HCT116 (cell line): ENCODE results near the gene CDK4. TPM values are rescaled to one million over a fixed set of nuclear protein-coding genes. Genes with fewer than 3 reads are reported as not detected.

Source experiments
- ATAC-seq: fragments of 200-7000 bp; cut with Tn5 transposase; 2 replicates; pipeline ENCODE4 v1.9.1; 2020; ENCODE audit warnings: mild to moderate bottlenecking, moderate library complexity
- BruUV-seq: library from RNA; stranded (reverse); fragments of 400-500 nt; replicated peaks from 2 replicates; lab custom pipeline; 2021; lab: Mats Ljungman, UMichigan
- CTCF ChIA-PET: fragments of 300-600 bp; sonication (Branson Sonifier 250); formaldehyde crosslinking; loops from one replicate; lab custom pipeline; 2021; ENCODE audit warnings: antibody characterized with exemption; lab: Charles Lee
- POLR2A ChIA-PET: fragments of 300-600, 350-600 bp; sonication (Branson Sonifier 250); formaldehyde crosslinking; loops from one replicate; lab custom pipeline; 2021; ENCODE audit warnings: antibody characterized with exemption; lab: Charles Lee
- RAD21 ChIA-PET, 2 experiments: fragments of 300-600 bp; sonication (Branson Sonifier 250); formaldehyde crosslinking; loops; one replicate each; lab custom pipeline; 2023; ENCODE audit warnings: low total read pairs in 2 of 2; ENCODE audit not compliant: uncharacterized antibody in 2 of 2, unreplicated experiment in 2 of 2, low non-redundant PET in 1 of 2; lab: Charles Lee
- DNase-seq: peaks from one replicate; pipeline ENCODE4 v3.0.0-alpha.2; 2010; ENCODE audit warnings: low read depth, low spot score
- H2AFZ ChIP-seq: fragments of 200-600 bp; shearing (Covaris generic), sonication (generic); 2 replicates; pipeline ENCODE4 v1.6.1; 2017; ENCODE audit warnings: low read depth, mixed run types, mixed read lengths, antibody characterized with exemption, low read length; ENCODE audit not compliant: poor library complexity, severe bottlenecking
- H3K27ac ChIP-seq: 2 replicates; pipeline ENCODE4 v1.5.1; 2012; ENCODE audit warnings: low read depth, low read length
- H3K27me3 ChIP-seq: fragments of 200-600 bp; sonication (generic); 2 replicates; pipeline ENCODE4 v1.6.1; 2016; ENCODE audit warnings: mixed run types, low read length, mixed read lengths; ENCODE audit not compliant: insufficient read depth
- H3K36me3 ChIP-seq, 2 experiments: fragments of 200-500 bp in 1 of 2; fragments of 200-600 bp in 1 of 2; sonication (Bioruptor generic) in 1 of 2; sonication (generic) in 1 of 2; 2 replicates each; pipeline versions ENCODE4 v1.5.1 to v1.6.1; 2014 to 2016; ENCODE audit warnings: low read length in 2 of 2, inconsistent platforms in 1 of 2, mixed read lengths in 1 of 2, mixed run types in 1 of 2; ENCODE audit not compliant: insufficient read depth in 2 of 2, control insufficient read depth in 1 of 2
- H3K4me1 ChIP-seq, 2 experiments: fragments of 200-600 bp in 1 of 2; sonication (generic) in 1 of 2; 2 replicates each; pipeline versions ENCODE4 v1.5.1 to v1.6.1; 2012 to 2017; ENCODE audit warnings: low read length in 2 of 2, inconsistent platforms in 1 of 2, mild to moderate bottlenecking in 1 of 2, mixed read lengths in 1 of 2, mixed run types in 1 of 2, moderate library complexity in 1 of 2; ENCODE audit not compliant: insufficient read depth in 2 of 2, control insufficient read depth in 1 of 2
- H3K4me2 ChIP-seq: fragments of 200-600 bp; sonication (generic); 2 replicates; pipeline ENCODE4 v1.6.1; 2017; ENCODE audit warnings: mixed run types, low read length, mixed read lengths
- H3K4me3 ChIP-seq, 2 experiments: fragments of 200-600 bp in 1 of 2; sonication (generic) in 1 of 2; replicated peaks in 1 of 2; 2 replicates each; pipeline ENCODE4 v1.5.1; 2011 to 2016; ENCODE audit warnings: low read length in 2 of 2, control low read depth in 1 of 2, low read depth in 1 of 2, mild to moderate bottlenecking in 1 of 2, mixed read lengths in 1 of 2, mixed run types in 1 of 2
- H3K79me2 ChIP-seq: fragments of 200-600 bp; sonication (generic); 2 replicates; pipeline ENCODE4 v1.6.1; 2017; ENCODE audit warnings: mild to moderate bottlenecking, mixed run types, low read length, moderate library complexity, mixed read lengths; ENCODE audit not compliant: insufficient read depth
- H3K9ac ChIP-seq: fragments of 200-600 bp; sonication (generic); 2 replicates; pipeline ENCODE4 v1.6.1; 2016; ENCODE audit warnings: low read length, mixed read lengths
- H3K9me2 ChIP-seq: fragments of 200-600 bp; sonication (generic), shearing (Covaris generic); 2 replicates; pipeline ENCODE4 v1.6.1; 2017; ENCODE audit warnings: mixed run types, mild to moderate bottlenecking, moderate library complexity; ENCODE audit not compliant: insufficient read depth
- H3K9me3 ChIP-seq, 2 experiments: fragments of 200-500 bp in 1 of 2; fragments of 200-600 bp in 1 of 2; sonication (Bioruptor generic) in 1 of 2; sonication (generic) in 1 of 2; 2 replicates each; pipeline ENCODE4 v1.6.1; 2014 to 2017; ENCODE audit warnings: low read length in 2 of 2, mixed read lengths in 2 of 2, inconsistent platforms in 1 of 2, low read depth in 1 of 2, mild to moderate bottlenecking in 1 of 2, mixed run types in 1 of 2, moderate library complexity in 1 of 2; ENCODE audit not compliant: control insufficient read depth in 1 of 2, insufficient read depth in 1 of 2
- H4K20me1 ChIP-seq: fragments of 200-600 bp; sonication (generic), shearing (Covaris generic); 2 replicates; pipeline ENCODE4 v1.6.1; 2017; ENCODE audit warnings: mixed run types, mild to moderate bottlenecking, moderate library complexity; ENCODE audit not compliant: insufficient read depth
- CEBPB ChIP-seq: IDR thresholded peaks from 2 replicates; pipeline ENCODE4 v1.6.1; 2012; ENCODE audit warnings: low read depth
- EGR1 ChIP-seq: IDR thresholded peaks from 2 replicates; pipeline ENCODE4 v1.6.1; 2012; ENCODE audit warnings: low read depth
- ELF1 ChIP-seq: IDR thresholded peaks from 2 replicates; pipeline ENCODE4 v1.6.1; 2012; ENCODE audit warnings: low read depth, borderline replicate concordance
- EZH2 ChIP-seq: fragments of 200-600 bp; sonication (generic); IDR thresholded peaks from 2 replicates; pipeline ENCODE4 v1.6.1; 2017; ENCODE audit warnings: antibody characterized with exemption, mixed run types
- JUND ChIP-seq: IDR thresholded peaks from 2 replicates; pipeline ENCODE4 v1.6.1; 2012
- MAX ChIP-seq: IDR thresholded peaks from 2 replicates; pipeline ENCODE4 v1.6.1; 2012
- POLR2AphosphoS5 ChIP-seq: IDR thresholded peaks from 2 replicates; pipeline ENCODE4 v1.6.1; 2011; ENCODE audit warnings: mild to moderate bottlenecking, low read depth, low read length, moderate library complexity
- SIN3A ChIP-seq: IDR thresholded peaks from 2 replicates; pipeline ENCODE4 v1.6.1; 2012; ENCODE audit warnings: low read depth
- SP1 ChIP-seq: IDR thresholded peaks from 2 replicates; pipeline ENCODE4 v1.6.1; 2012; ENCODE audit warnings: low read depth
- SRF ChIP-seq: IDR thresholded peaks from 2 replicates; pipeline ENCODE4 v1.6.1; 2012; ENCODE audit warnings: low read depth
- TCF7L2 ChIP-seq: IDR thresholded peaks from 2 replicates; pipeline ENCODE4 v1.7.0; 2011; ENCODE audit warnings: borderline replicate concordance, inconsistent platforms; ENCODE audit not compliant: insufficient read depth, insufficient read length; ENCODE audit errors: extremely low read depth
- YY1 ChIP-seq: IDR thresholded peaks from 2 replicates; pipeline ENCODE4 v1.6.1; 2011; ENCODE audit warnings: low read length, low read depth, moderate library complexity, mild to moderate bottlenecking; ENCODE audit not compliant: insufficient replicate concordance; ENCODE audit errors: extremely low read depth
- ZBTB33 ChIP-seq: IDR thresholded peaks from 2 replicates; pipeline ENCODE4 v1.6.1; 2011; ENCODE audit warnings: mild to moderate bottlenecking, low read length, moderate library complexity; ENCODE audit not compliant: insufficient replicate concordance; ENCODE audit errors: extremely low read depth
- ZFX ChIP-seq: fragments of 450-650 bp; IDR thresholded peaks from 2 replicates; pipeline ENCODE4 v1.6.1; 2017
- ZNF274 ChIP-seq: fragments of 200-500 bp; sonication (Bioruptor generic); IDR thresholded peaks from 2 replicates; pipeline ENCODE4 v1.6.1; 2014; ENCODE audit warnings: mild to moderate bottlenecking, low read depth, low read length, inconsistent platforms
- intact Hi-C: fragments of 100-400 bp; cut with micrococcal nuclease; formaldehyde crosslinking; loops from 2 replicates; pipeline ENCODE4 v1.10.0; 2022
- total RNA-seq: library from RNA; stranded (reverse); gene quantifications from one replicate; pipeline ENCODE4 v1.2.1, GENCODE V29; 2021; ENCODE audit not compliant: unreplicated experiment
- TF ChIP-seq, protein P1 (sequence below): IDR thresholded peaks from 2 replicates; pipeline ENCODE4 v1.6.1; 2012; ENCODE audit warnings: low read depth

The CDK4 gene
- total RNA-seq, 1 experiment from 2014 or later, result 206 TPM

- ChIA-PET CTCF (no interaction called here), POLR2A (no interaction called here)
- intact Hi-C loops, result no loop called here
These were observed 44.9 kb downstream of the CDK4 start for GRCh38 chr12:57707250-57707649.

DNA sequence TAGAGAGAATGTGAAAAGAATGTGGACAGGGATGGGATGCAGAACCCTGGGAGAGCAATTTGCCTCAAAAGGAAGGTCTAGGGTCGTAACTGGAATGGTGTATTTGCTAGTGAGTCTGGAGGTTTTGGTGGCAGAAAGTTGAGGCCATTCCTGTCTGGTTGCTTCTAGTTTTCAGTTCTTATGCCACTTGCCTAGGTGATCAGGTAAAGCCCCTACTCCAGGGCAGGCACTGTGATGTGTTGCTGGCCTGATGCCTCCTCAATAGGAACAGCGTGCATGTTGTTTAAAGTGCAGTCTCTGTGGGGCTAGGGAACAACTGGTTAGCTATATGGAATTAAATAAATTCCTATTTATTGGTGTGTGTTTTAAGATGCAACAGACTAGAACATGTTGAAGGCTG lies 51.8 kb downstream of the CDK4 start:
- H3K79me2 ChIP-seq, result no peaks in the 10 kb centered on the region
- no peak overlapping the region for H3K9ac ChIP-seq
- TF ChIP-seq CEBPB, result no peak
- TF ChIP-seq SIN3A, result no peak
- no peak for TF ChIP-seq SRF
- TF ChIP-seq SP1, result no peak
- TF ChIP-seq ZNF274, result no peak
- TF ChIP-seq ZBTB33, result no peak
- TF ChIP-seq YY1, result no peak
- TF ChIP-seq, protein P1, sequence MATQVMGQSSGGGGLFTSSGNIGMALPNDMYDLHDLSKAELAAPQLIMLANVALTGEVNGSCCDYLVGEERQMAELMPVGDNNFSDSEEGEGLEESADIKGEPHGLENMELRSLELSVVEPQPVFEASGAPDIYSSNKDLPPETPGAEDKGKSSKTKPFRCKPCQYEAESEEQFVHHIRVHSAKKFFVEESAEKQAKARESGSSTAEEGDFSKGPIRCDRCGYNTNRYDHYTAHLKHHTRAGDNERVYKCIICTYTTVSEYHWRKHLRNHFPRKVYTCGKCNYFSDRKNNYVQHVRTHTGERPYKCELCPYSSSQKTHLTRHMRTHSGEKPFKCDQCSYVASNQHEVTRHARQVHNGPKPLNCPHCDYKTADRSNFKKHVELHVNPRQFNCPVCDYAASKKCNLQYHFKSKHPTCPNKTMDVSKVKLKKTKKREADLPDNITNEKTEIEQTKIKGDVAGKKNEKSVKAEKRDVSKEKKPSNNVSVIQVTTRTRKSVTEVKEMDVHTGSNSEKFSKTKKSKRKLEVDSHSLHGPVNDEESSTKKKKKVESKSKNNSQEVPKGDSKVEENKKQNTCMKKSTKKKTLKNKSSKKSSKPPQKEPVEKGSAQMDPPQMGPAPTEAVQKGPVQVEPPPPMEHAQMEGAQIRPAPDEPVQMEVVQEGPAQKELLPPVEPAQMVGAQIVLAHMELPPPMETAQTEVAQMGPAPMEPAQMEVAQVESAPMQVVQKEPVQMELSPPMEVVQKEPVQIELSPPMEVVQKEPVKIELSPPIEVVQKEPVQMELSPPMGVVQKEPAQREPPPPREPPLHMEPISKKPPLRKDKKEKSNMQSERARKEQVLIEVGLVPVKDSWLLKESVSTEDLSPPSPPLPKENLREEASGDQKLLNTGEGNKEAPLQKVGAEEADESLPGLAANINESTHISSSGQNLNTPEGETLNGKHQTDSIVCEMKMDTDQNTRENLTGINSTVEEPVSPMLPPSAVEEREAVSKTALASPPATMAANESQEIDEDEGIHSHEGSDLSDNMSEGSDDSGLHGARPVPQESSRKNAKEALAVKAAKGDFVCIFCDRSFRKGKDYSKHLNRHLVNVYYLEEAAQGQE, result no peak
- no peak for TF ChIP-seq JUND
- no peak for TF ChIP-seq ELF1
- no peak for TF ChIP-seq TCF7L2
- TF ChIP-seq POLR2AphosphoS5, result no peak
- TF ChIP-seq EGR1, result no peak
- no peak for TF ChIP-seq MAX
- TF ChIP-seq ZFX, result no peak
- H3K9me3 ChIP-seq, result no peaks in the 10 kb centered on the region; a peak in 1 of 4 replicates
- H4K20me1 ChIP-seq, result no peaks in the 10 kb centered on the region
- BruUV-seq, result no TSS peak
- intact Hi-C loops, result no loop called here
- no peaks in the 10 kb centered on the region for H3K4me1 ChIP-seq
- CTCF ChIA-PET, result no interaction called here
- H2AFZ ChIP-seq, result no peak overlapping the region
- POLR2A ChIA-PET, result no interaction called here
- no peaks in the 10 kb centered on the region for H3K9me2 ChIP-seq
- H3K4me2 ChIP-seq, result no peak overlapping the region
- H3K27me3 ChIP-seq, result no peaks in the 10 kb centered on the region
- peaks cover 4 to 10% of the 10 kb centered on the region in 2 experiments; a peak in 2 of 4 replicates for H3K36me3 ChIP-seq
- RAD21 ChIA-PET, result no interaction called here
- DNase-seq (no peak), ATAC-seq (no peak)
- no peak overlapping the region for H3K27ac ChIP-seq
- H3K4me3 ChIP-seq, result no peak overlapping the region

More at GRCh38 chr12:57707250-57707649, 44.9 kb downstream of the CDK4 start:
- Histone ChIP-seq H3K9me3 (no peaks in the 10 kb centered on the region; a peak in 1 of 4 replicates), H3K27ac (no peak overlapping the region), H3K9ac (no peak overlapping the region), H3K4me3 (no peak overlapping the region), H3K79me2 (no peaks in the 10 kb centered on the region), H3K9me2 (no peaks in the 10 kb centered on the region), H3K4me2 (no peak overlapping the region), H2AFZ (no peak overlapping the region), H3K27me3 (no peaks in the 10 kb centered on the region), H4K20me1 (no peaks in the 10 kb centered on the region; the same call in 1 of the 2 replicates), H3K4me1 (no peaks in the 10 kb centered on the region), H3K36me3 (peaks cover 0 to 3% of the 10 kb centered on the region in 2 experiments; a peak in 2 of 4 replicates)
- ATAC-seq, result no peak
- DNase-seq, result no peak
- RAD21 ChIA-PET, result no interaction called here
- no peak for TF ChIP-seq SP1
- TF ChIP-seq EZH2, result no peak
- no TSS peak for BruUV-seq
